GM15510 (cell line): Measurements from ENCODE around the gene INTS11.

Experiments
- POLR2A ChIP-seq: IDR thresholded peaks from 3 replicates; pipeline ENCODE4 v1.6.1; 2011; ENCODE audit warnings: borderline replicate concordance; ENCODE audit not compliant: insufficient read length; ENCODE audit errors: extremely low read depth

INTS11 gene

GRCh38 chr1:1308756-1309250 is 15.7 kb downstream of the INTS11 start:
- TF ChIP-seq POLR2A, result no peak

DNA sequence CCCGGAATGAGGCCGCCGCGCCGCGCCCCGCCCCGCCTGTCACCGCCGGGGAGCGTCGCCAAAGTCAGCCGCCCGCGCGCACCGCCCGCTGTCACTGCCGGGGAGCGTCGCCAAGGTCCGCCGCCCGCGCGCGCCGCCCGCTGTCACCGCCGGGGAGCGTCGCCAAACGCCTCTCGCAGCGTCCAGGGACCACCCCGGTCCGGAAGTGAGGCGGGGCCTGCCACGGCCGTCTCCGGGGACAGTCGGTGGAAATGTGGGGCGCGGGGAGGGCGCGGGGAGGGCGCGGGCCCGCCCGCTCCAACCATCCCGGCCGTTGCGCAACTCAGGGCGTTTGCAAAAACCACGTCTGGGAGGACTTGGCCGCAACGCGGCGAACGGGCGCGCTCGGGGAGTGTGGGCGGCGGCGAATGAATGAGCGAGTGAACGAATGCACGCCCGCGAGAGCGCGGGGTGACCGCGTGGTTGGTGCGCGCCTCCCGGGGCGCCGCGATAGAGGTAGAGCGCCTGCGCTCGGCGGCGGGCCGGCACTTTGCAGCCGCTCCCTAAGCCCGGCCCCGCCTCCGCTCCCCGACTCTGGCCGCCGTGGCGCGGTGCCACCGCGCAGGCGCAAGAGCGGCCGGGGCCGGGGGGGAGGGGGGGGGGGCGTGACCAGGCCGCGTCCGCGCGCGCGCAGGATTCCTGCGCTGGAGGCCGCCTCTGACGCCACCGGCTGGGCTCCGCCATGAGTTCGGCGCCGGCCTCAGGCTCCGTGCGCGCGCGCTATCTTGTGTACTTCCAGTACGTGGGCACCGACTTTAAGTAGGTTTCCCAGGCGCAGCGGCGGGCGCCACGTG is 16.3 kb downstream of the INTS11 start, which contains the start of the genes ACAP3 and PUSL1:
Gene ACAP3, minus strand, starts transcription at position 8 of the 833 bp plus-strand sequence. CDS start 115 bp downstream, outside the sequence.
Gene PUSL1, plus strand, starts transcription at position 675 of the 833 bp plus-strand sequence. Its CDS starts 47 bp downstream, at position 722.
- TF ChIP-seq POLR2A, result peak; percentile 75

- peak; percentile 34 for TF ChIP-seq POLR2A
Measured at GRCh38 chr1:1307261-1307922, 17.1 kb downstream of the INTS11 start.

DNA sequence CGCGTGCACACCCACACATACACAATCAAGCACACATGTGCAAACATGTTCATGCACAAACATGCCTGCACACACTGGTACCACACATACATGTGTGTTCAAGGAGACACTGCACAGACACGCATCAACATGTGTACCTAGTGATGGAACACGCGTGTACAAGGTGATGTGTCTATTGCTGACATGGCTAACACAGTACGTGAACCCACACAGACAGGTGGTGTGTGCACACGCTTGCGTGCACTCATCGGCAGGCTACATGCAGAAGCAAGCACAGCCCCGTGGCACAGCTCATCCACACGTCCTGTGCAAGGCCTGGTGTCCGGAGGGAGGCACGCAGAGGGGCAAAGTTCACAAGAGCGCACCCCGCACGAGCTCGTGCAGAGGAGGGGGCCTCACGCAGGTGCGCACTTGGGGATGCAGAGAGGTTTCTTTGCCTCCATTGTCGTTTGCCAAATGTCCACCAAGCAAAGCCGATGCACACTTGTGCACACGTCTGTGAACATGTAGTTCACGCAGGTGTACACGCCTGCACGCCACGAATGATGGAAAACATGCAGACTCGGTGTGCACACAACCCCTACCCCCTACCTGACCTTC is 17.7 kb downstream of the INTS11 start:
- no peak for TF ChIP-seq POLR2A

- no peak for TF ChIP-seq POLR2A
Measured at GRCh38 chr1:1306070-1306660, 18.3 kb downstream of the INTS11 start.

DNA sequence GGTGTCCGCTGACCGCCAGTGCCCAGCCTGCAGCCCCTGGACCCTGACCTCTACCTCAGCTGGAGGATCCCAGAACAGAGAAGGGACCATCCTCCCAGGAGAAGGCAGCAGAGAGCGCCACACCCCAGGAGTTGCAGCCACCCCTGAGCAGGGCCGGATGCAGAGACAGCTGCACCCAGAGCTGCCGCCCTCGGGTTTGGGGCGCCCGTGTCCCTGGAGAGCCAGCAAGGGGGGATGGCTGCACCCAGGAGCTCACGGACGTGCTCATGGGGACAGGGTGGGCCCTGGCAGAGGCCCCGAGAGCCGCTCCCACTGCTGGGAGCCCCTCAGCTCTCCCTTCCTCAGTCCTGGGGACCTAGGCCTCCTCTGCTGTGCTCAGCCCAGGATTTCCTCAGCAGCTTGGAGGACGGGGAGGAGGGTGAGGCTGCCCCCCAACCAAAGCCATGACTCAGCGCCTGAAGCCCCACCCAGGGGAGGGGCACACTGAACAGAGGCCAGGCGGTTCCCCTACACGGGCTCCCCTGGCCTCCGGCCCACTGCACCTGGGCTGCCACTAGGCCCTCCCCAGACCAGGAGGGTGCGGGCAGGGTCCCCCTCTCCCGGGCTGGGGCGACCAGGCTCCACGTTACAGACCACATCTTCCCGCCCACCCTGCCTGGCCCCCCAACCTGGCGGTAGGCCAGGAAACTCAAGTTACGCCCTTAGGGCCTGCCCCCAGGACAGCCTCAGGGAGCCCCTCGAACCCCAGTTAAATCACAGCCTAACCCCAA is 19.0 kb downstream of the INTS11 start:
- no peak for TF ChIP-seq POLR2A

DNA sequence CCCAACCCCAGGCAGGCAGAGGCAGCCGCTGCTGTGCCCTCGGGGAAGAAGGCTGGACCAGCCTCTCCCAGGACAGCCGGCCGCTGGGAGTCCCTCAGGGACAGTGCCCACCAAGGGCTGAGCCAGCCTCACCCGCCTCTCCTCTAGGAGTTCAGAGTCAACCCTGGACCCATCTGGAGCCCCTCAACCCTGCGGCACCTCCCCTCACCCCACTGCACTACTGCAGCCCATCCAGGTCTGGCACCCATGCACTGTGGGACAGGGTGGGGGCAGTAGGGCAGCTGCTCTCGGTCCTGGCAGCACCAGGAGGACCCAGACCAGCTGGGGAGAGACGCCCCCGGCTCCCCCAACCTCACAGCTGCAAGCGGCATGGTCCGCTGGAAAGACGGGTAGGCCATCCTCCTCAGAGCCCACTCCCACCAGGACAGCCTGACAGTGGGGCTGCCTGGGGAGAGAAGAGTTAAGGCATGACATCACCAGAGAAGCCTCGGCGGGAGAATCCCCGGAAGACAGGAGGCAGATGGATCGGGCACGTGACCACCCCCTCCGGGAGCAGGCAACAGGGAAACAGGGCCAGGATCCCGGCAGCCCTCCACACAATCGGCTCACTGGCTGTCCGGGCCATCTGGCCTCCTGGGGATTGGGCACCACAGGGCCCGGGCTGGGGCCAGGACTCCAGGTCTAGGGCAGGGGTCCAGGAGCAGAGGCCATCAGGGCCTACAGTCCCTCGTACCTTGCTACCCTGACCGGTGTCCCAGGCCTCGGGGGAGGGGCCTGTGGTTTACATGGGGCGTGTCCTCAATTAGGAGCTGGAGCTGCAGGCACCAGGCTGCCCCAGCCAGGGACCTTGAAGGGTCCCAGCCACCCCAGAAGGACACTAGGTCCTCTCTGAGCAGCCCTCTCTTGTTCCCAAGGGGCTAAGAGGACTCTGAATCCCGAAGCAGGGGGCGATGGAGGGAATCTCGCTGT is 19.8 kb downstream of the INTS11 start:
- no peak for TF ChIP-seq POLR2A

- no peak for TF ChIP-seq POLR2A
Measured at GRCh38 chr1:1303736-1304135, 20.7 kb downstream of the INTS11 start.

GRCh38 chr1:1302951-1303509 is 21.4 kb downstream of the INTS11 start:
- TF ChIP-seq POLR2A, result no peak

DNA sequence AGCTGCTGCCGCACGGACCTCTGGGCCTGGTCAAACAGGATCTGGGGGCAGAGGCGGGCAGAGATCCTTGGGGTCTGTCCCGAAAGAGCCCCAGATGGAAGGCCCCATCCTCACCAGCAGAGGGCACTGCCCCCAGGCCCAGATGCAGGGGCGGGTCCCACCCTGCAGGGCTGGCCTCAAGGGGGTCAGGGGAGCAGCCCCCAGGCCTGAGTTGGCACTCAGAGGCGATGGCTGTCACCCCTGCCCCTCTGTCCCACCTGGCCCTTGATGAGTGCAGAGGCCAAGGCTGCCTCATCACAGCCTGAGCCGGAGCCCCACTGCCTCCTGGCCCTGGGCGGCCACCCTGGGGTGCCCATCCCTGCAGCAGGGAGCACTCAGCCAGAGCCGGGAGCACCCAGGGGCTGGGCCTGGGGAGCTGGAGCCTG is 22.4 kb downstream of the INTS11 start:
- TF ChIP-seq POLR2A, result no peak

DNA sequence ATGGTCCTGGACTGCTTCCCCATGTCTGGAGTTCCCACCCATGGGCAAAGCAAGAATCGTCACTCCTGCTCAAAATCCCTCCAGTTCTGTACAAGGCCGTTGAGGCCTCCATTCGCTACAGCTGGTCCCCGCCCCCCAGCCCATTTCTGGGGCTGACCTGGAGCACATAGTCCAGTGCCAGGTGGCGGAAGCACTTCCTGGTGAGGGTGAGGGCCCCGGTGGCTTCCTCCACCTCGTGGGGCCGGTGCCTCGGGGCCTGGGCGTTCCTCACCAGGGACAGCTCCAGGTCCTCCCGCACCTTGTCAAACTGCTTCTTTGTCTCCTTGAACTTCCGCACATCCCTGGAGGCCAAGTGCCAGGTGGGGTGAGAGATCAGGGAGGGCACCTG is 24.1 kb downstream of the INTS11 start:
- TF ChIP-seq POLR2A, result no peak

DNA sequence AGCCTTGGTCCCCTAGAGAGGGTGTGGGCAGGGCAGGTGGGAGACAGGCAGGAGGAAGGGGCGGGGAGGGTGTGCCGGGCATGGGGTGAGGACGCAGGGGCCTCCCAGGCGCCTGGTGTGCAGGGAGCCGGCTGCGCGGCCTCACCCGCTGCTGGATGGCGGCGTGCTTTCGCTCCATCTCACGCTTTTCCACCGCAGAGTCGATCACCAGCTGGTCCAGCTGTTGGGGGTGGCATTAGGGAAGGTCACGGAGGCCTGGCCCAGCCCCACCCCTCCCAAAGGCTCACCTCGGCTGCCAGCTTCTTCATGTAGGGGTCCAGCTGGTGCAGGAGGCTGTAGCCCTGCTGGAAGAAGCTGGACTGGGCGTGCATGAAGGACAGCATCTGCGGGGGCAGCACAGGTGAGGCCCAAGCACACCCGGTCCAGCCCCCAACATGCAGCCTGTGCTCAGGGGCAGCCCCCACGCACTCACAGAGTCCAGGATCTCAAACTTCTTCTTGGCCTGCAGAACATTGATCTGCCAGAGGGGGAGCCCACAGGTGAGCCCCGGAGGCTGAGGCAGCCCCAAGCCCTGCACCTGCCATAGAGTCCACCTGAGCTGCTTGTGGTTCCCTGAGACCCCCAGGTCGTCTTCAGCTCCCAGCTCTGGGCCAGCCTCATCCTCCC is 24.6 kb downstream of the INTS11 start:
- TF ChIP-seq POLR2A, result no peak
